Left lung (tissue), 10 donors: Measurements from ENCODE around the gene PARVG. TPM values are rescaled to one million over a fixed set of nuclear protein-coding genes. Genes with fewer than 3 reads are reported as not detected.

ENCODE experiments used
- ATAC-seq: fragments of 200-7000 bp; cut with Tn5 transposase; one replicate; pipeline ENCODE4 v1.9.1; 2020; ENCODE audit warnings: moderate library complexity
- DNase-seq, 4 donors: peaks; one replicate each; pipeline ENCODE4 v3.0.0-alpha.2; 2013 to 2020
- H3K27ac ChIP-seq, 2 donors: fragments of 200-600 bp; sonication (generic) in 1 of 2; one replicate each; pipeline versions ENCODE4 v1.5.0 to v1.8.0; 2020 to 2021
- H3K27me3 ChIP-seq, 2 donors: fragments of 200-600 bp; sonication (generic) in 1 of 2; one replicate each; pipeline versions ENCODE4 v1.5.0 to v1.8.0; 2020 to 2021
- H3K36me3 ChIP-seq, 2 donors: fragments of 200-600 bp; sonication (generic) in 1 of 2; one replicate each; pipeline versions ENCODE4 v1.5.0 to v1.8.0; 2020 to 2021
- H3K4me1 ChIP-seq, 2 donors: fragments of 200-600 bp; one replicate each; pipeline ENCODE4 v1.8.0; 2021
- H3K4me3 ChIP-seq, 2 donors: fragments of 200-600 bp; sonication (generic) in 1 of 2; one replicate each; pipeline versions ENCODE4 v1.5.0 to v1.8.0; 2020 to 2021; ENCODE audit warnings: mild to moderate bottlenecking in 1 of 2
- H3K9me3 ChIP-seq, 2 donors: fragments of 200-600 bp; sonication (generic) in 1 of 2; one replicate each; pipeline versions ENCODE4 v1.5.0 to v1.8.0; 2020 to 2021
- intact Hi-C, 2 donors: fragments of 100-400 bp; cut with DNase I; formaldehyde crosslinking; loops; one replicate each; pipeline versions ENCODE4 v1.11.2 to v1.14.2; 2022
- polyA plus RNA-seq, 6 donors: library from polyadenylated mRNA; unstranded; fragments of 120-200 nt; gene quantifications; one replicate each; pipeline ENCODE4 v1.2.1, GENCODE V29; 2013; ENCODE audit not compliant: insufficient read length in 6 of 6
- total RNA-seq, 2 donors: library from RNA; stranded (reverse); fragmentation: NEBNext Ultra II Directional; extraction: Animal tissue kit (Norgen Biotek cat#: 25700); gene quantifications; one replicate each; pipeline ENCODE4 v1.2.1, GENCODE V29; 2021
- TF ChIP-seq, protein P1 (sequence below), 2 donors: fragments of 200-600 bp; sonication (generic) in 1 of 2; IDR thresholded peaks; one replicate each; pipeline versions ENCODE4 v1.5.0 to v1.8.0; 2021; ENCODE audit warnings: antibody characterized with exemption in 2 of 2
- donor health status: DM: no; HTN: yes; CAD: no.
- donor health status: DM: no; HTN: no; CAD: no.

PARVG gene
- total and polyA plus RNA-seq, 8 donors: 3.0 to 57.9 (median 3.5) TPM

DNA sequence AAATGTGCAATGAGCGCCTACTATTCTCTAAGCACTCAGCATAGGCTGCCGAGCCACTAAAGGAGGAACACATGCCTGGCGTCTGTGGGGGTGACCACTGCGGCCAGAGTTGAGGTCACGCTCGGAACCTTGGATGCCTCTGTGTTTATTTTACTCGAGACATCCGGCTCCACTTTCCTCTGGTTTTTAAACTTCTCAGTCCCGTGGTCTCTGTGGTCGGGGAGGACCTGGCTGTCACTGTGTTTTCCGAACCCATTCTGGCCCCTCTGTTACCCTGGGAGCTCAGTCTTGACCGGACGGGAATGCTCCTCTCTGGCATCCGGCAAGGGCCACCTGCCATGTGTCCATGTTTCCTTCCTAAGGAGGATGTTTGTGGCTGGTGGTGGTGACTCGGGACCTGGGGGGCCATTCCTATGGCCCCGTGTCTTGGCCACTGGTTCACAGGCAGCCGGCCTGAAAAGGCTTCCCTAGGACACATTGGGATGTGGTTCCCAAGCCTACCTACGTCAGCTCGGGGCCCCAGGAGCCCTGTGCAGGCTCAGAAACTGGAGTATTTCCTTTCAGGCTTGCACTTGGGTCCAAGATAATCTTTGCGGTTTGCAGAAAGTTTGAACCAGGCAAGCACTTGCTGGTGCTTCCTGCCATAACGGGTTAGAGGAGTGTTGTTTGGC is 46.7 kb upstream of the PARVG start:
- Histone ChIP-seq H3K27me3 (no peaks in the 10 kb centered on the region), H3K4me3 (no peak overlapping the region), H3K36me3 (peaks cover 0 to 77% of the 10 kb centered on the region in 2 donors), H3K4me1 (no peaks in the 10 kb centered on the region), H3K9me3 (peaks cover 5 to 25% of the 10 kb centered on the region in 2 donors), H3K27ac (no peak overlapping the region)
- DNase-seq (no peak), ATAC-seq (no peak)
- intact Hi-C loops: no loop called here
- TF ChIP-seq, protein P1, sequence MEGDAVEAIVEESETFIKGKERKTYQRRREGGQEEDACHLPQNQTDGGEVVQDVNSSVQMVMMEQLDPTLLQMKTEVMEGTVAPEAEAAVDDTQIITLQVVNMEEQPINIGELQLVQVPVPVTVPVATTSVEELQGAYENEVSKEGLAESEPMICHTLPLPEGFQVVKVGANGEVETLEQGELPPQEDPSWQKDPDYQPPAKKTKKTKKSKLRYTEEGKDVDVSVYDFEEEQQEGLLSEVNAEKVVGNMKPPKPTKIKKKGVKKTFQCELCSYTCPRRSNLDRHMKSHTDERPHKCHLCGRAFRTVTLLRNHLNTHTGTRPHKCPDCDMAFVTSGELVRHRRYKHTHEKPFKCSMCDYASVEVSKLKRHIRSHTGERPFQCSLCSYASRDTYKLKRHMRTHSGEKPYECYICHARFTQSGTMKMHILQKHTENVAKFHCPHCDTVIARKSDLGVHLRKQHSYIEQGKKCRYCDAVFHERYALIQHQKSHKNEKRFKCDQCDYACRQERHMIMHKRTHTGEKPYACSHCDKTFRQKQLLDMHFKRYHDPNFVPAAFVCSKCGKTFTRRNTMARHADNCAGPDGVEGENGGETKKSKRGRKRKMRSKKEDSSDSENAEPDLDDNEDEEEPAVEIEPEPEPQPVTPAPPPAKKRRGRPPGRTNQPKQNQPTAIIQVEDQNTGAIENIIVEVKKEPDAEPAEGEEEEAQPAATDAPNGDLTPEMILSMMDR (IDR thresholded peaks at IDR 0.05): no peak

DNA sequence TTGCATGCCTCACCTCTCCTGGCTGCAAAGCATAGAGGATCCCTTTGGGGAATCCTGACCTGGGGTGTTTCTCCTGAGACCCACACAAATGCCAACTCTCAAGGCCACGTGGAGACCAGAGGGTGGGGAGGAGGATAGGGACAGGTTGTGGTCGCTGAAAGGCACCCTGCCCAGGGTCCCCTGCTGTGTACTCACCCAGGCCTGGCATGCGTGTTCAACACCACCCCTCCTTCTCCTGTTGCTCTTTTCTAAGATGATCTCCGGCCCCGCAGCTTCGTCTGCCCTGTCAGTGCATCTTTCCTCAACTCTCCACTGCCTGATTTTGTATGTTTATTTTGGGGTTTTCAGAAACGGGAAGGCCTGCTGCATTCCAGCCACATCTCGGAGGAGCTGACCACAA is 44.6 kb upstream of the PARVG start:
- Histone ChIP-seq H3K4me3 (no peak overlapping the region), H3K36me3 (peaks cover 0 to 87% of the 10 kb centered on the region in 2 donors), H3K27ac (no peak overlapping the region), H3K4me1 (no peaks in the 10 kb centered on the region), H3K27me3 (no peaks in the 10 kb centered on the region), H3K9me3 (peaks cover 5 to 25% of the 10 kb centered on the region in 2 donors)
- ATAC-seq: no peak
- DNase-seq: no peak
- intact Hi-C loops: no loop called here
- TF ChIP-seq, protein P1 (IDR thresholded peaks at IDR 0.05): no peak

DNA sequence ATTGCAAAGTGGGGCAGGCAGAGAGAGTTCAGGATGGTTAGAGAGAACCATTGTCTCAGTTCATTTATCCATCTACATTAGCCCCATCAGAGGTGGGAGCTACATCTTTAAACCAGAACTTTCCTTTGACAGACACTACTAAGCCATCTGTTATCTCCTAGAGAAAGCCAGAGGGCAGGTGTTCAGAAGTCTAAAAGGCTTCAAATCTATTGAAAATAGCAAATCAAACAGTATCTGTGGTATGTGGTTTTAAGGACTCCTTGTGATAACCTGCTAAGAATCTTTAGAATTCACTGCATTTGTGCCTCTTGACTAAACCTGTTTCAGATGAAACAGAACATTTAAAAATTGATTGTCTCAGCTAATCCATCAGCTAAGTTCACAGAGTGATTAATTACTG is 43.9 kb upstream of the PARVG start:
- no peaks in the 10 kb centered on the region for H3K27me3 ChIP-seq
- no peaks in the 10 kb centered on the region for H3K4me1 ChIP-seq
- H3K9me3 ChIP-seq: peaks cover 5 to 25% of the 10 kb centered on the region in 2 donors
- no peak overlapping the region for H3K4me3 ChIP-seq
- no peak overlapping the region for H3K27ac ChIP-seq
- H3K36me3 ChIP-seq: peaks cover 0 to 84% of the 10 kb centered on the region in 2 donors
- ATAC-seq (no peak), DNase-seq (no peak)
- intact Hi-C loops: no loop called here
- TF ChIP-seq, protein P1 (IDR thresholded peaks at IDR 0.05): no peak

DNA sequence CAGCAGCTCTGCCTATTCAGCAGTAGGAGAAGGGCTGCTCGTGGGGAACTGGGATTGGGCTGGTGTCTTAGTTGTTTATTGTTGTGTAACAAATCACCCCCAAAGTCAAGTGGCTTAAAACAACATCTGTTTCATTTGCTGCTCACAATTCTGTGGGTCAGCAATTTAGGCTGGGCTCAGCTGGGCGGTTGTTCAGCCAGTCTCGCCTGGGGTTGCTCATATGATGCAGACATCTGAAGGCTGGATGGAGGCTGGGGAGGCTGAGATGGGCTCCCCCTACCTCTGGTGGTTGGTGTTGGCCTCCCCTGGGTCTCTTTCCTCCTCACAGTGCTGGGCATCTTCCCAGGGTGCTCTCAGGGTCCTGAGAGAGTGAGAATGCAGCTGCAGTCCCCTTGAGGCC is 43.3 kb upstream of the PARVG start:
- Histone ChIP-seq H3K27ac (no peak overlapping the region), H3K4me3 (no peak overlapping the region), H3K27me3 (no peaks in the 10 kb centered on the region), H3K36me3 (peaks cover 0 to 79% of the 10 kb centered on the region in 2 donors), H3K9me3 (peaks cover 5 to 25% of the 10 kb centered on the region in 2 donors), H3K4me1 (no peaks in the 10 kb centered on the region)
- TF ChIP-seq, protein P1 (IDR thresholded peaks at IDR 0.05): no peak
- ATAC-seq (no peak), DNase-seq (no peak)
- intact Hi-C loops: no loop called here

DNA sequence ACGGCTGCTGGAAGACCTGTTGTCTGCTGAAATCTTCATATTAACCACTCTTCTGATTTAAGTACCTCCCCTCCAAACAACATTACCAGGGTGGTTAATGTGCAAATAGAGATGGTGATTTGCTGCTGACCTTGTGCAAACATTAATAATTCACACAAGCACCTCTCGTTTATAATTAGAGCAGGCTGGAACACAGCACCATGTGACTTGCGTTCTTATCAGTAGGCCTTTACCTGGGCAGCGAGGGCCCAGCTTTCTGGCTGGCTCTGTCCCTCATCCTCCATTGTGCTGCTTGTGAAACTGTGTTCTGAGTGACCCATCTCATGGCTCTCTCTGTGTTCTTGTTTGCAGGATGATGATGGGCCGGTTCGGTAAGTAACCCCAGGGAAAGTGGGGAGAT is 41.0 kb upstream of the PARVG start:
- DNase-seq (no peak), ATAC-seq (peak; percentile 87)
- H3K4me3 ChIP-seq: no peak overlapping the region
- H3K4me1 ChIP-seq: no peaks in the 10 kb centered on the region
- H3K27me3 ChIP-seq: no peaks in the 10 kb centered on the region
- TF ChIP-seq, protein P1 (IDR thresholded peaks at IDR 0.05): no peak
- peaks cover 0 to 71% of the 10 kb centered on the region in 2 donors for H3K36me3 ChIP-seq
- no peak overlapping the region for H3K27ac ChIP-seq
- intact Hi-C loops: no loop called here
- peaks cover 5 to 25% of the 10 kb centered on the region in 2 donors for H3K9me3 ChIP-seq
